ENCODE data around the gene KRTAP21-3. TPM values are rescaled to one million over a fixed set of nuclear protein-coding genes. Genes with fewer than 3 reads are reported as not detected.
"Not testable (repeated sequence)": the region's sequence is repeated elsewhere in the genome, so short reads cannot be mapped to it uniquely, and the experiment has no call there.

KRTAP21-3 gene
- not detected for total RNA-seq
- not detected for polyA plus RNA-seq

GRCh38 chr21:30718239-30718909 lies at the start of gene KRTAP21-3:
KRTAP21-3 (minus strand) TSS chr21:30718777; CDS start chr21:30718759, 18 bp downstream.
- WGBS = 76% methylated on average over 3 of the region's 3 CpGs
- no peaks in the 10 kb centered on the region for H3K4me1 ChIP-seq (ENCODE audit: insufficient read depth)
- no peak within 1 kb of the TSS for H3K4me3 ChIP-seq (ENCODE audit: low read depth, low read length)
- no peak for DNase-seq (ENCODE audit: extremely low spot score)
- no peaks in the 10 kb centered on the region for H3K36me3 ChIP-seq (ENCODE audit: insufficient read depth)
- no peak within 1 kb of the TSS for H3K27ac ChIP-seq (ENCODE audit: low read depth)

GRCh38 chr21:30760776-30761175 lies 42.2 kb upstream of the KRTAP21-3 start:
- peaks cover 2% of the 10 kb centered on the region for H3K36me3 ChIP-seq (ENCODE audit: insufficient read depth)
- no peaks in the 10 kb centered on the region for H3K4me1 ChIP-seq (ENCODE audit: insufficient read depth)
- H3K4me3 ChIP-seq (ENCODE audit: low read depth, low read length) = no peak overlapping the region
- WGBS = 62% methylated on average over 2 of the region's 2 CpGs
- no peak for DNase-seq (ENCODE audit: extremely low spot score)
- no peak overlapping the region for H3K27ac ChIP-seq (ENCODE audit: low read depth)

- 47% methylated on average over 2 of the region's 2 CpGs for whole genome bisulfite sequencing
- H3K36me3 ChIP-seq (ENCODE audit: insufficient read depth) = peaks cover 2% of the 10 kb centered on the region
- DNase-seq (ENCODE audit: extremely low spot score) = no peak
- no peaks in the 10 kb centered on the region for H3K4me1 ChIP-seq (ENCODE audit: insufficient read depth)
- H3K27ac ChIP-seq (ENCODE audit: low read depth) = no peak overlapping the region
- H3K4me3 ChIP-seq (ENCODE audit: low read depth, low read length) = no peak overlapping the region
Observed at GRCh38 chr21:30758306-30758705, 39.7 kb upstream of the KRTAP21-3 start.

GRCh38 chr21:30755328-30755727 lies 36.8 kb upstream of the KRTAP21-3 start, which contains the start of gene KRTAP21-1:
KRTAP21-1 (minus strand) TSS chr21:30755428; CDS start chr21:30755378, 50 bp downstream.
- not testable (repeated sequence) for H3K36me3 ChIP-seq (ENCODE audit: insufficient read depth); H3K4me3 ChIP-seq (ENCODE audit: low read depth, low read length); DNase-seq (ENCODE audit: extremely low spot score); H3K4me1 ChIP-seq (ENCODE audit: insufficient read depth); H3K27ac ChIP-seq (ENCODE audit: low read depth)
- WGBS = 95% methylated on average over 2 of the region's 2 CpGs

- Histone ChIP-seq H3K27ac (ENCODE audit: low read depth) (no peak within 1 kb of the TSS), H3K4me3 (ENCODE audit: low read depth, low read length) (no peak within 1 kb of the TSS), H3K36me3 (ENCODE audit: insufficient read depth) (no peaks in the 10 kb centered on the region), H3K4me1 (ENCODE audit: insufficient read depth) (no peaks in the 10 kb centered on the region)
- no peak for DNase-seq (ENCODE audit: extremely low spot score)
Observed at GRCh38 chr21:30747159-30747558, 28.6 kb upstream of the KRTAP21-3 start, which contains the start of gene KRTAP21-2. KRTAP21-2 (minus strand) TSS chr21:30747259; CDS start chr21:30747202, 57 bp downstream.

GRCh38 chr21:30740462-30740861 lies 21.9 kb upstream of the KRTAP21-3 start:
- DNase-seq (ENCODE audit: extremely low spot score) = no peak
- no peaks in the 10 kb centered on the region for H3K36me3 ChIP-seq (ENCODE audit: insufficient read depth)
- WGBS = 93% methylated on average over 2 of the region's 2 CpGs
- H3K4me1 ChIP-seq (ENCODE audit: insufficient read depth) = no peaks in the 10 kb centered on the region
- no peak overlapping the region for H3K4me3 ChIP-seq (ENCODE audit: low read depth, low read length)
- H3K27ac ChIP-seq (ENCODE audit: low read depth) = no peak overlapping the region

GRCh38 chr21:30733026-30733425 lies 14.4 kb upstream of the KRTAP21-3 start:
- Histone ChIP-seq H3K36me3 (ENCODE audit: insufficient read depth) (no peaks in the 10 kb centered on the region), H3K27ac (ENCODE audit: low read depth) (no peak overlapping the region), H3K4me3 (ENCODE audit: low read depth, low read length) (no peak overlapping the region), H3K4me1 (ENCODE audit: insufficient read depth) (no peaks in the 10 kb centered on the region)
- WGBS = 68% methylated on average over 1 of the region's 1 CpG
- DNase-seq (ENCODE audit: extremely low spot score) = no peak

- H3K36me3 ChIP-seq (ENCODE audit: insufficient read depth) = no peaks in the 10 kb centered on the region
- 65% methylated on average over 1 of the region's 1 CpG for WGBS
- H3K27ac ChIP-seq (ENCODE audit: low read depth) = no peak overlapping the region
- DNase-seq (ENCODE audit: extremely low spot score) = no peak
- no peaks in the 10 kb centered on the region for H3K4me1 ChIP-seq (ENCODE audit: insufficient read depth)
- H3K4me3 ChIP-seq (ENCODE audit: low read depth, low read length) = no peak overlapping the region
Observed at GRCh38 chr21:30726726-30727125, 8.1 kb upstream of the KRTAP21-3 start.

GRCh38 chr21:30719401-30719800 lies 824 bp upstream of the KRTAP21-3 start:
- no peak overlapping the region for H3K4me3 ChIP-seq (ENCODE audit: low read depth, low read length)
- WGBS = 95% methylated on average over 1 of the region's 1 CpG
- no peak overlapping the region for H3K27ac ChIP-seq (ENCODE audit: low read depth)
- no peaks in the 10 kb centered on the region for H3K36me3 ChIP-seq (ENCODE audit: insufficient read depth)
- no peaks in the 10 kb centered on the region for H3K4me1 ChIP-seq (ENCODE audit: insufficient read depth)
- DNase-seq (ENCODE audit: extremely low spot score) = no peak

GRCh38 chr21:30717105-30717504 lies 1.5 kb downstream of the KRTAP21-3 start:
- H3K4me3 ChIP-seq (ENCODE audit: low read depth, low read length) = no peak overlapping the region
- no peak for DNase-seq (ENCODE audit: extremely low spot score)
- no peaks in the 10 kb centered on the region for H3K4me1 ChIP-seq (ENCODE audit: insufficient read depth)
- WGBS = 93% methylated on average over 2 of the region's 2 CpGs
- H3K36me3 ChIP-seq (ENCODE audit: insufficient read depth) = no peaks in the 10 kb centered on the region
- no peak overlapping the region for H3K27ac ChIP-seq (ENCODE audit: low read depth)

GRCh38 chr21:30714946-30715345 lies 3.6 kb downstream of the KRTAP21-3 start:
- no peaks in the 10 kb centered on the region for H3K4me1 ChIP-seq (ENCODE audit: insufficient read depth)
- WGBS = 76% methylated on average over 2 of the region's 2 CpGs
- no peak overlapping the region for H3K4me3 ChIP-seq (ENCODE audit: low read depth, low read length)
- H3K27ac ChIP-seq (ENCODE audit: low read depth) = no peak overlapping the region
- no peak for DNase-seq (ENCODE audit: extremely low spot score)
- H3K36me3 ChIP-seq (ENCODE audit: insufficient read depth) = no peaks in the 10 kb centered on the region

- no peaks in the 10 kb centered on the region for H3K36me3 ChIP-seq (ENCODE audit: insufficient read depth)
- H3K4me1 ChIP-seq (ENCODE audit: insufficient read depth) = no peaks in the 10 kb centered on the region
- H3K4me3 ChIP-seq (ENCODE audit: low read depth, low read length) = no peak overlapping the region
- no peak overlapping the region for H3K27ac ChIP-seq (ENCODE audit: low read depth)
- no peak for DNase-seq (ENCODE audit: extremely low spot score)
- 65% methylated on average over 3 of the region's 3 CpGs for WGBS
Observed at GRCh38 chr21:30714456-30714855, 4.1 kb downstream of the KRTAP21-3 start.

GRCh38 chr21:30713766-30714165 lies 4.8 kb downstream of the KRTAP21-3 start:
- Histone ChIP-seq H3K27ac (ENCODE audit: low read depth) (no peak overlapping the region), H3K4me1 (ENCODE audit: insufficient read depth) (no peaks in the 10 kb centered on the region), H3K4me3 (ENCODE audit: low read depth, low read length) (no peak overlapping the region), H3K36me3 (ENCODE audit: insufficient read depth) (no peaks in the 10 kb centered on the region)
- DNase-seq (ENCODE audit: extremely low spot score) = no peak
- WGBS = 84% methylated on average over 3 of the region's 3 CpGs

GRCh38 chr21:30710499-30710898 lies 8.1 kb downstream of the KRTAP21-3 start:
- DNase-seq (ENCODE audit: extremely low spot score) = no peak
- Histone ChIP-seq H3K4me3 (ENCODE audit: low read depth, low read length) (no peak overlapping the region), H3K27ac (ENCODE audit: low read depth) (no peak overlapping the region), H3K4me1 (ENCODE audit: insufficient read depth) (no peaks in the 10 kb centered on the region), H3K36me3 (ENCODE audit: insufficient read depth) (no peaks in the 10 kb centered on the region)
- 38% methylated on average over 3 of the region's 3 CpGs for WGBS

Data from urinary bladder (tissue), 4 donors.